Superior temporal gyrus (tissue), 1 donor: Measurements from ENCODE around the gene PAFAH1B2.
"Not testable (repeated sequence)": the region's sequence is repeated elsewhere in the genome, so short reads cannot be mapped to it uniquely, and the experiment has no call there.

Source experiments
- DNase-seq: peaks from one replicate; pipeline ENCODE4 v3.0.0-alpha.2; 2016; ENCODE audit errors: extremely low spot score

Gene PAFAH1B2

GRCh38 chr11:117127171-117127901, 16.8 kb upstream of the PAFAH1B2 start:
- DNase-seq = peak; percentile 72

- DNase-seq = no peak
Observed at GRCh38 chr11:117128289-117128688, 15.8 kb upstream of the PAFAH1B2 start.

- DNase-seq = not testable (repeated sequence)
Observed at GRCh38 chr11:117130396-117130795, 13.7 kb upstream of the PAFAH1B2 start.

GRCh38 chr11:117130879-117131278, 13.2 kb upstream of the PAFAH1B2 start:
- no peak for DNase-seq

GRCh38 chr11:117134431-117134830, 9.7 kb upstream of the PAFAH1B2 start:
- no peak for DNase-seq

GRCh38 chr11:117134979-117135378, 9.1 kb upstream of the PAFAH1B2 start:
- DNase-seq = not testable (repeated sequence)

- DNase-seq = not testable (repeated sequence)
Observed at GRCh38 chr11:117137223-117138086, 6.6 kb upstream of the PAFAH1B2 start.

- no peak for DNase-seq
Observed at GRCh38 chr11:117143390-117143789, 697 bp upstream of the PAFAH1B2 start.

GRCh38 chr11:117144477-117145392, 648 bp downstream of the PAFAH1B2 start:
- no peak for DNase-seq

GRCh38 chr11:117145393-117145761, 1.3 kb downstream of the PAFAH1B2 start:
- DNase-seq = no peak

GRCh38 chr11:117146521-117146920, 2.4 kb downstream of the PAFAH1B2 start:
- no peak for DNase-seq

- DNase-seq = no peak
Observed at GRCh38 chr11:117152066-117152465, 8.0 kb downstream of the PAFAH1B2 start.

GRCh38 chr11:117154468-117154867, 10.4 kb downstream of the PAFAH1B2 start:
- no peak for DNase-seq

GRCh38 chr11:117157507-117157906, 13.4 kb downstream of the PAFAH1B2 start:
- no peak for DNase-seq

- DNase-seq = no peak
Observed at GRCh38 chr11:117159892-117160291, 15.8 kb downstream of the PAFAH1B2 start.

GRCh38 chr11:117160826-117161225, 16.7 kb downstream of the PAFAH1B2 start:
- DNase-seq = no peak

GRCh38 chr11:117166491-117166890, 22.4 kb downstream of the PAFAH1B2 start:
- DNase-seq = no peak

GRCh38 chr11:117169736-117170135, 25.6 kb downstream of the PAFAH1B2 start:
- DNase-seq = no peak

GRCh38 chr11:117170210-117170609, 26.1 kb downstream of the PAFAH1B2 start:
- no peak for DNase-seq

- DNase-seq = no peak
Observed at GRCh38 chr11:117171007-117171403, 26.9 kb downstream of the PAFAH1B2 start.

GRCh38 chr11:117171404-117172061, 27.4 kb downstream of the PAFAH1B2 start:
- DNase-seq = no peak
